ENCODE data around the gene USP48. TPM values are rescaled to one million over a fixed set of nuclear protein-coding genes. Genes with fewer than 3 reads are reported as not detected.
"Not testable (repeated sequence)": the region's sequence is repeated elsewhere in the genome, so short reads cannot be mapped to it uniquely, and the experiment has no call there.

The USP48 gene
- polyA plus RNA-seq, 1 experiment = 43.6 TPM

DNA sequence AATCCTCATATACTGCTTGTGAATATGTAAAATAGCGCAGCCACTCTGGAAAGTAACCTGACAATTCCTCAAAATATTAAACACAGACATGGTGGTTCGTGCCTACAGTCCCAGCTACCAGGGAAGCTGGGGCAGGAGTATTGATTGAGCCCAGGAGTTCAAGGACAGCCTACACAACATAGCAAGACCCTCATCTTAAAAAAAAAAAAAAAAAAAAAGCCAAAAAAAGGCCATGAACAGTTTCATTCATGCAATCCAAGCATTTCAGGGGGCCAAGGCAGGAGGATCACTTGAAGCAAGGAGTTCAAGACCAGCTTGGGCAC is 4.6 kb downstream of the USP48 start:
- POLR2A ChIA-PET = no interaction called here
- CTCF ChIA-PET = interaction anchor here (0.6 to 0.7 kb wide), 4 partner anchors 13 to 1113 kb away, joined by 4 to 8 read pairs (median 6); no protein-coding TSS in a partner anchor

DNA sequence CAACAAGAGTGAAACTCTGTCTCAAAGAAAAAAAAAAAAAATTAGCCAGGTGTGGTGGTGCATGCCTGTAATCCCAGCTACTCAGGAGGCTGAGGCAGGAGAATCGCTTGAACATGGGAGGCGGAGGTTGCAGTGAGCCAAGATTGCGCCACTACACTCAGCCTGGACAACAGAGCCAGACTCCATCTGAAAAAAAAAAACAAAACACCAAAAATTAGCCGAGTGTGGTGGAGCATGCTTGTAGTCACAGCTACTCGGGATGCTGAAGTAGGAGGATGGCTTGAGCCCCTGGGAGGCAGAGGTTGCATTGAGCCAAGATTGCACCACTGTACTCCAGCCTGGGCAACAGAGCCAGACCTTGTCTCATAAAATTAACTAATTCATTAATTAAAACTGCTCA is 6.0 kb downstream of the USP48 start:
- CTCF ChIA-PET; H3K4me3 ChIP-seq (ENCODE audit: low read depth, low read length); H3K9me3 ChIP-seq (ENCODE audit: control insufficient read depth, insufficient read depth, low read length); DNase-seq (ENCODE audit: low read depth, low spot score); H3K27me3 ChIP-seq (ENCODE audit: control insufficient read depth, insufficient read depth, low read length); H3K27ac ChIP-seq (ENCODE audit: low read depth, low read length): not testable (repeated sequence)
- POLR2A ChIA-PET = interaction anchor here (0.6 to 1.0 kb wide), 3 partner anchors 12 to 217 kb away, joined by 4 to 9 read pairs (median 5); no protein-coding TSS in a partner anchor

More for the DNA sequence above, 4.6 kb downstream of the USP48 start:
- no peaks in the 10 kb centered on the region; the same call in 1 of the 2 replicates for H3K9me3 ChIP-seq (ENCODE audit: control insufficient read depth, insufficient read depth, low read length)
- no peaks in the 10 kb centered on the region for H3K27me3 ChIP-seq (ENCODE audit: control insufficient read depth, insufficient read depth, low read length)
- no peak for DNase-seq (ENCODE audit: low read depth, low spot score)
- H3K4me3 ChIP-seq (ENCODE audit: low read depth, low read length) = no peak overlapping the region
- H3K27ac ChIP-seq (ENCODE audit: low read depth, low read length) = no peak overlapping the region
- TF ChIP-seq, protein P1, sequence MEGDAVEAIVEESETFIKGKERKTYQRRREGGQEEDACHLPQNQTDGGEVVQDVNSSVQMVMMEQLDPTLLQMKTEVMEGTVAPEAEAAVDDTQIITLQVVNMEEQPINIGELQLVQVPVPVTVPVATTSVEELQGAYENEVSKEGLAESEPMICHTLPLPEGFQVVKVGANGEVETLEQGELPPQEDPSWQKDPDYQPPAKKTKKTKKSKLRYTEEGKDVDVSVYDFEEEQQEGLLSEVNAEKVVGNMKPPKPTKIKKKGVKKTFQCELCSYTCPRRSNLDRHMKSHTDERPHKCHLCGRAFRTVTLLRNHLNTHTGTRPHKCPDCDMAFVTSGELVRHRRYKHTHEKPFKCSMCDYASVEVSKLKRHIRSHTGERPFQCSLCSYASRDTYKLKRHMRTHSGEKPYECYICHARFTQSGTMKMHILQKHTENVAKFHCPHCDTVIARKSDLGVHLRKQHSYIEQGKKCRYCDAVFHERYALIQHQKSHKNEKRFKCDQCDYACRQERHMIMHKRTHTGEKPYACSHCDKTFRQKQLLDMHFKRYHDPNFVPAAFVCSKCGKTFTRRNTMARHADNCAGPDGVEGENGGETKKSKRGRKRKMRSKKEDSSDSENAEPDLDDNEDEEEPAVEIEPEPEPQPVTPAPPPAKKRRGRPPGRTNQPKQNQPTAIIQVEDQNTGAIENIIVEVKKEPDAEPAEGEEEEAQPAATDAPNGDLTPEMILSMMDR (IDR thresholded peaks at IDR 0.05; ENCODE audit: low read depth, low read length) = no peak

DNA sequence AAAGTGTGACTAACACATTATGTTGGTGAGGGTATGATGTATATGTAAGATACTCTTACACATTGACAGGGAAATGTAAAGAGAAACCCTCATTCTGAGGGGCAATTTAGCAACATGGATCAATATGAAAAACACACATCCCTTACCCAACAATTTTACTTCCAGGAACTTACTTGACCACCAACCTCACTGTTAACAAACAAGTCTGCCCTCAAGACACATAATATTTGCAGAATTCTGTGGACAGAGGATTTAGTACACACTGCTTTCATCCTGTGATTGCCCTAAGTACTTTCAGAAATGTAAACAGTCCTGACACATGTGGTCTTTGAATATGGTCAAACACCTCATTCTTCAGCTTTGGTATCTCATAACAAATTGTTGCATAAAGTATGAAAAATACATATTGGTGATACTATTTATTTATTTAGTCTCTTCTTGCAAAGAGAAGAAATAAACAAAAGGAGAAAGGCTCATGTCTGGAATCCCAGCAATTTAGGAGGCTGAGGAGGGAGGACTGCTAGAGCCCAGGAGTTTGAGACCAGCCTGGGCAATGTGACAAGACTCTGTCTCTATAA is 6.9 kb downstream of the USP48 start:
- POLR2A ChIA-PET = interaction anchor here (0.6 to 1.1 kb wide), 5 partner anchors 11 to 216 kb away, joined by 3 to 9 read pairs (median 5); no protein-coding TSS in a partner anchor
- H3K27me3 ChIP-seq (ENCODE audit: control insufficient read depth, insufficient read depth, low read length) = no peaks in the 10 kb centered on the region
- H3K4me3 ChIP-seq (ENCODE audit: low read depth, low read length) = no peak overlapping the region
- TF ChIP-seq, protein P1 (IDR thresholded peaks at IDR 0.05; ENCODE audit: low read depth, low read length) = no peak
- CTCF ChIA-PET = no interaction called here
- DNase-seq (ENCODE audit: low read depth, low spot score) = peak; percentile 56
- H3K9me3 ChIP-seq (ENCODE audit: control insufficient read depth, insufficient read depth, low read length) = no peaks in the 10 kb centered on the region; the same call in 1 of the 2 replicates
- no peak overlapping the region for H3K27ac ChIP-seq (ENCODE audit: low read depth, low read length)

DNA sequence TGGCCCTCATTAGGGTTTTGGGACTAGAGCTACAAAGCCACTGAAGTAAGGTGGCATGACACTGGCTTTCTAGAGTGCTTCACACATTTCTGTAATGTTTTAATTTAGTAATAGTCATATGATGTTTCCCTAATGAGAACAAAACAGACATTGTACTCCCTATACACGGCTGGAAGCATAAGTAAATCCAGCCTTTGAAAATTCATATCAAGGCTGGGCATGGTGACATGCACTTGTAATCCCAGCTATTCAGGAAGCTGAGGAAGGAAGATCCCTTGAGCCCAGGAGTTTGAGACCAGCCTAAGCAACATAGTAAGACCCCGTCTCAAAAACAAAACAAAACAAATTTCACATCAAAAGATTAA is 7.4 kb downstream of the USP48 start:
- ChIA-PET POLR2A (interaction anchor here (1.1 kb wide), 1 partner anchor 35 kb away, joined by 3 read pairs; no protein-coding TSS in a partner anchor), CTCF (no interaction called here)
- H3K27me3 ChIP-seq (ENCODE audit: control insufficient read depth, insufficient read depth, low read length) = no peaks in the 10 kb centered on the region
- DNase-seq (ENCODE audit: low read depth, low spot score) = no peak
- no peaks in the 10 kb centered on the region; the same call in 1 of the 2 replicates for H3K9me3 ChIP-seq (ENCODE audit: control insufficient read depth, insufficient read depth, low read length)
- no peak overlapping the region for H3K4me3 ChIP-seq (ENCODE audit: low read depth, low read length)
- TF ChIP-seq, protein P1 (IDR thresholded peaks at IDR 0.05; ENCODE audit: low read depth, low read length) = no peak
- no peak overlapping the region for H3K27ac ChIP-seq (ENCODE audit: low read depth, low read length)

DNA sequence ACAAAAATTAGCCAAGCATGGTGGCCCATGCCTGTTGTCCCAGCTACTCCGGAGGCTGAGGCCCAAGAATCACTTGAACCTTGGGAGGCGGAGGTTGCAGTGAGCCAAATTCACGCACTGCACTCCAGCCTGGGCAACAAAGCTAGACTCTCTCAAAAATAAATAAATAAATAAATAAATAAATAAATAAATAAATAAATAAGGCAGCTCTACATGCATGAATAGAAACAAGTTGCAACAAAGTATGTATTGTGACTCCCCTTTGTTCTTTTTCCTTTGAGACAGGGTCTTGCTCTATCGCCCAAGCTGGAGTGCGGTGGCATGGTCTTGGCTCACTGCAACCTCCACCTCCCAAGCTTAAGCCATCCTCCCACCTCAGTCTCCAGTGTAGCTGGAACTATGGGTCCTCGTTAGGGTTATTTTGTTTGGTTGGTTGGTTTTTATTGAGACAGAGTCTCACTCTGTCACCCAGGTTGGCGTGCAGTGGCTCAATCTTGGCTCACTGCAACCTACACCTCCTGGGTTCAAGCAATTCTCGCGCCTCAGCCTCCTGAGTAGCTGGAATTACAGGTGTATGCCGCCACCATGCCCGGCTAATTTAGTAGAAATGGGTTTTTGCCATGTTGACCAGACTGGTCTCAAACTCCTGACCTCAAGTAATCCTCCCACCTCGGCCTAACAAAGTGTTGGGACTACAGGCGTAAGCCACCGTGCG is 8.0 kb downstream of the USP48 start:
- Histone ChIP-seq H3K9me3 (ENCODE audit: control insufficient read depth, insufficient read depth, low read length) (no peaks in the 10 kb centered on the region; the same call in 1 of the 2 replicates), H3K27ac (ENCODE audit: low read depth, low read length) (no peak overlapping the region), H3K27me3 (ENCODE audit: control insufficient read depth, insufficient read depth, low read length) (no peaks in the 10 kb centered on the region), H3K4me3 (ENCODE audit: low read depth, low read length) (no peak overlapping the region)
- TF ChIP-seq, protein P1 (IDR thresholded peaks at IDR 0.05; ENCODE audit: low read depth, low read length) = no peak
- CTCF ChIA-PET = no interaction called here
- DNase-seq (ENCODE audit: low read depth, low spot score) = no peak
- POLR2A ChIA-PET = no interaction called here

Data from AG04450 (cell line).